Esophagus muscularis mucosa (tissue), 4 donors: ENCODE results near the gene ADA. TPM values are rescaled to one million over a fixed set of nuclear protein-coding genes. Genes with fewer than 3 reads are reported as not detected.
"Not testable (repeated sequence)": the region's sequence is repeated elsewhere in the genome, so short reads cannot be mapped to it uniquely, and the experiment has no call there.

ENCODE experiments used
- DNase-seq: peaks from one replicate; pipeline ENCODE4 v3.0.0-alpha.2; 2017; ENCODE audit errors: extremely low spot score
- H3K27ac ChIP-seq, 4 donors: fragments of 200-600 bp; sonication (generic); replicated peaks in 1 of 4; 1 replicate in 3 of 4; 2 replicates in 1 of 4; pipeline ENCODE4 v1.5.1; 2016 to 2019; ENCODE audit warnings: mild to moderate bottlenecking in 1 of 4
- H3K27me3 ChIP-seq, 4 donors: fragments of 200-600 bp; sonication (generic); one replicate each; pipeline versions ENCODE4 v1.5.1 to v1.6.0; 2016 to 2019
- H3K36me3 ChIP-seq, 4 donors: fragments of 200-600 bp; sonication (generic); one replicate each; pipeline ENCODE4 v1.5.1; 2016 to 2019
- H3K4me1 ChIP-seq, 4 donors: fragments of 200-600 bp; sonication (generic); one replicate each; pipeline ENCODE4 v1.5.1; 2016 to 2019
- H3K4me3 ChIP-seq, 4 donors: fragments of 200-600 bp; sonication (generic); 1 replicate in 2 of 4; 2 replicates in 2 of 4; pipeline ENCODE4 v1.5.1; 2016 to 2019; ENCODE audit warnings: mild to moderate bottlenecking in 4 of 4, moderate library complexity in 1 of 4
- H3K9me3 ChIP-seq, 4 donors: fragments of 200-600 bp; sonication (generic); 1 replicate in 3 of 4; 2 replicates in 1 of 4; pipeline ENCODE4 v1.5.1; 2016 to 2019
- CTCF ChIP-seq, 3 experiments: fragments of 200-600 bp in 2 of 3; fragments of 450-650 bp in 1 of 3; sonication (generic) in 2 of 3; IDR thresholded peaks; one replicate each; pipeline ENCODE4 v1.5.1; 2017 to 2019; ENCODE audit warnings: antibody characterized with exemption in 3 of 3, mild to moderate bottlenecking in 2 of 3, moderate library complexity in 1 of 3
- EP300 ChIP-seq: sonication (generic); formaldehyde crosslinking; IDR thresholded peaks from one replicate; pipeline ENCODE4 v1.6.1; 2017; ENCODE audit warnings: antibody characterized with exemption
- POLR2A ChIP-seq: fragments of 450-650 bp; IDR thresholded peaks from one replicate; pipeline ENCODE4 v1.6.1; 2017; ENCODE audit warnings: antibody characterized with exemption, moderate library complexity, mild to moderate bottlenecking, low read depth
- POLR2AphosphoS5 ChIP-seq, 2 donors: sonication (generic); formaldehyde crosslinking; IDR thresholded peaks; one replicate each; pipeline ENCODE4 v1.6.1; 2017; ENCODE audit warnings: antibody characterized with exemption in 2 of 2
- WGBS: methylation state at CpG from one replicate; pipeline ENCODE4 v1.1.5; 2018; 5-methylcytosine and 5-hydroxymethylcytosine counted together
- intact Hi-C: fragments of 100-400 bp; cut with DNase I; formaldehyde crosslinking; loops from one replicate; pipeline ENCODE4 v1.15.1; 2023
- total RNA-seq, 4 donors: library from RNA; depleted of rRNA; stranded (reverse); fragments of >200 nt; gene quantifications; one replicate each; pipeline versions ENCODE4 v1.1.0 to v1.2.1, GENCODE V29; 2016

The ADA gene
- total RNA-seq, 4 donors from 2014 or later = 9.6 to 18.4 (median 13.4) TPM

- Histone ChIP-seq H3K9me3 (peaks cover 0 to 2% (median 0%) of the 10 kb centered on the region in 4 donors), H3K4me1 (peaks cover 50 to 98% (median 79%) of the 10 kb centered on the region in 4 donors), H3K36me3 (peaks cover 11 to 51% (median 27%) of the 10 kb centered on the region in 4 donors), H3K27ac (peak overlapping the region; percentile 42 to 93 (median 89)), H3K4me3 (no peak overlapping the region), H3K27me3 (no peaks in the 10 kb centered on the region)
- intact Hi-C loops = no loop called here
- TF ChIP-seq CTCF (IDR thresholded peaks at IDR 0.05) = no peak
- TF ChIP-seq EP300 = no peak
- no peak for TF ChIP-seq POLR2A
- TF ChIP-seq POLR2AphosphoS5 (IDR thresholded peaks at IDR 0.05) = no peak
- 75% methylated on average over 3 of the region's 3 CpGs for WGBS
- DNase-seq = no peak
Observed at GRCh38 chr20:44592366-44592765, 59.1 kb downstream of the ADA start.

GRCh38 chr20:44590980-44591778, 60.3 kb downstream of the ADA start:
- DNase-seq = no peak
- WGBS = 91% methylated on average over 9 of the region's 9 CpGs
- TF ChIP-seq POLR2A (no peak), POLR2AphosphoS5 (IDR thresholded peaks at IDR 0.05) (no peak), CTCF (IDR thresholded peaks at IDR 0.05) (no peak)
- Histone ChIP-seq H3K4me1 (peaks cover 50 to 98% (median 79%) of the 10 kb centered on the region in 4 donors), H3K36me3 (peaks cover 11 to 45% (median 27%) of the 10 kb centered on the region in 4 donors), H3K4me3 (no peak overlapping the region), H3K27me3 (no peaks in the 10 kb centered on the region), H3K9me3 (peaks cover 0 to 3% (median 0%) of the 10 kb centered on the region in 4 donors), H3K27ac (peak overlapping the region; percentile 15 to 89 (median 40))
- intact Hi-C loops = no loop called here

GRCh38 chr20:44589537-44589936, 62.0 kb downstream of the ADA start:
- intact Hi-C loops = no loop called here
- Histone ChIP-seq H3K4me3 (no peak overlapping the region), H3K27ac (peak overlapping the region in 2 of 4 donors; percentile 15 to 89), H3K4me1 (peaks cover 50 to 98% (median 78%) of the 10 kb centered on the region in 4 donors), H3K9me3 (peaks cover 0 to 3% (median 0%) of the 10 kb centered on the region in 4 donors), H3K36me3 (peaks cover 11 to 41% (median 27%) of the 10 kb centered on the region in 4 donors), H3K27me3 (no peaks in the 10 kb centered on the region)
- TF ChIP-seq POLR2A = no peak
- TF ChIP-seq EP300 = no peak
- TF ChIP-seq CTCF (IDR thresholded peaks at IDR 0.05) = no peak
- no peak for TF ChIP-seq POLR2AphosphoS5 (IDR thresholded peaks at IDR 0.05)
- no peak for DNase-seq
- 67% methylated on average over 4 of the region's 4 CpGs for WGBS

- H3K4me3 ChIP-seq, H3K27me3 ChIP-seq, intact Hi-C loops, H3K9me3 ChIP-seq, DNase-seq: not testable (repeated sequence)
- peak overlapping the region in 2 of 4 donors; percentile 88 to 89 for H3K27ac ChIP-seq
- 94% methylated on average over 9 of the region's 9 CpGs for WGBS
- peaks cover 38 to 98% (median 78%) of the 10 kb centered on the region in 4 donors for H3K4me1 ChIP-seq
- peaks cover 11 to 34% (median 27%) of the 10 kb centered on the region in 4 donors for H3K36me3 ChIP-seq
Observed at GRCh38 chr20:44588321-44588720, 63.2 kb downstream of the ADA start.
